SK-N-SH (cell line): ENCODE data around the gene RHOXF1. TPM values are rescaled to one million over a fixed set of nuclear protein-coding genes. Genes with fewer than 3 reads are reported as not detected.

ENCODE experiments used
- CTCF ChIA-PET: fragments of 300-600, 350-600 bp; formaldehyde crosslinking; extraction: SDS; loops from one replicate; lab custom pipeline; 2021; lab: Yijun Ruan, JAX
- POLR2A ChIA-PET: fragments of 350-600 bp; sonication (Branson Sonifier 250); formaldehyde crosslinking; extraction: SDS; loops from one replicate; lab custom pipeline; 2020; ENCODE audit warnings: antibody characterized with exemption, inconsistent platforms; lab: Yijun Ruan, JAX
- DNase-seq: peaks from one replicate; pipeline ENCODE4 v3.0.0; 2012
- H2AFZ ChIP-seq: fragments of 200-600 bp; sonication (generic); 2 replicates; pipeline ENCODE4 v1.8.1; 2016; ENCODE audit warnings: antibody characterized with exemption, mild to moderate bottlenecking, low read depth
- H3F3A ChIP-seq: fragments of 200-600 bp; sonication (generic); replicated peaks from 2 replicates; pipeline ENCODE3; 2016; ENCODE audit warnings: antibody characterized with exemption, mild to moderate bottlenecking; ENCODE audit not compliant: insufficient read depth
- H3K27ac ChIP-seq, 2 experiments: fragments of 200-500 bp in 1 of 2; fragments of 200-600 bp in 1 of 2; sonication (Bioruptor generic) in 1 of 2; sonication (generic), shearing (Covaris generic) in 1 of 2; 2 replicates each; pipeline versions ENCODE4 v1.5.1 to v1.6.1; 2014 to 2016; ENCODE audit warnings: low read depth in 2 of 2, inconsistent platforms in 1 of 2, low read length in 1 of 2, mild to moderate bottlenecking in 1 of 2, mixed read lengths in 1 of 2
- H3K27me3 ChIP-seq: fragments of 200-600 bp; sonication (generic), shearing (Covaris generic); 2 replicates; pipeline ENCODE4 v1.6.1; 2016; ENCODE audit warnings: mixed run types; ENCODE audit not compliant: insufficient read depth
- H3K36me3 ChIP-seq, 2 experiments: fragments of 200-500 bp in 1 of 2; fragments of 200-600 bp in 1 of 2; sonication (Bioruptor generic) in 1 of 2; sonication (generic) in 1 of 2; replicated peaks in 1 of 2; 2 replicates each; pipeline versions ENCODE3 to v1.5.1; 2014 to 2016; ENCODE audit warnings: low read length in 1 of 2, mild to moderate bottlenecking in 1 of 2; ENCODE audit not compliant: insufficient read depth in 2 of 2, control insufficient read depth in 1 of 2
- H3K4me1 ChIP-seq, 2 experiments: fragments of 200-500 bp in 1 of 2; fragments of 200-600 bp in 1 of 2; sonication (Bioruptor generic) in 1 of 2; sonication (generic), shearing (Covaris generic) in 1 of 2; 2 replicates each; pipeline versions ENCODE4 v1.5.1 to v1.6.1; 2014 to 2016; ENCODE audit warnings: low read depth in 1 of 2, low read length in 1 of 2, mixed run types in 1 of 2; ENCODE audit not compliant: insufficient read depth in 2 of 2, control insufficient read depth in 1 of 2
- H3K4me2 ChIP-seq: fragments of 200-600 bp; sonication (generic), shearing (Covaris generic); 2 replicates; pipeline ENCODE4 v1.6.1; 2017; ENCODE audit warnings: mixed run types
- H3K4me3 ChIP-seq, 2 experiments: fragments of 200-500 bp in 1 of 2; fragments of 200-600 bp in 1 of 2; sonication (Bioruptor generic) in 1 of 2; sonication (generic), shearing (Covaris generic) in 1 of 2; 2 replicates each; pipeline versions ENCODE4 v1.5.1 to v1.8.1; 2014 to 2016; ENCODE audit warnings: low read depth in 2 of 2, inconsistent platforms in 1 of 2, low read length in 1 of 2, mild to moderate bottlenecking in 1 of 2, mixed read lengths in 1 of 2, moderate library complexity in 1 of 2
- H3K79me2 ChIP-seq: fragments of 200-600 bp; sonication (generic); 2 replicates; pipeline ENCODE4 v1.8.1; 2017; ENCODE audit warnings: mild to moderate bottlenecking; ENCODE audit not compliant: insufficient read depth
- H3K9ac ChIP-seq: fragments of 200-600 bp; sonication (generic); 2 replicates; pipeline ENCODE4 v1.6.1; 2017; ENCODE audit warnings: mixed run types
- H3K9me2 ChIP-seq: fragments of 200-600 bp; sonication (generic); 2 replicates; pipeline ENCODE4 v1.6.1; 2017; ENCODE audit warnings: mixed run types
- H3K9me3 ChIP-seq: fragments of 200-600 bp; sonication (generic); 2 replicates; pipeline ENCODE4 v1.6.1; 2017; ENCODE audit warnings: mixed run types, mild to moderate bottlenecking, moderate library complexity
- H4K20me1 ChIP-seq: fragments of 200-600 bp; sonication (generic); 2 replicates; pipeline ENCODE4 v1.6.1; 2017; ENCODE audit warnings: mild to moderate bottlenecking, mixed run types; ENCODE audit not compliant: insufficient read depth
- ELF1 ChIP-seq: IDR thresholded peaks from 2 replicates; pipeline ENCODE4 v1.4.0; 2012
- GATA2 ChIP-seq: sonication (generic); formaldehyde crosslinking; IDR thresholded peaks from 2 replicates; pipeline ENCODE4 v1.5.0; 2020; ENCODE audit warnings: mild to moderate bottlenecking, missing genetic modification reagents
- MXI1 ChIP-seq: IDR thresholded peaks from 2 replicates; pipeline ENCODE4 v1.6.1; 2012; ENCODE audit warnings: mild to moderate bottlenecking, low read depth, low read length, improper control_type of control experiment
- NFIC ChIP-seq: IDR thresholded peaks from 2 replicates; pipeline ENCODE4 v1.4.0; 2012; ENCODE audit warnings: borderline replicate concordance
- RAD21 ChIP-seq: IDR thresholded peaks from 2 replicates; pipeline ENCODE4 v1.6.1; 2012; ENCODE audit warnings: mild to moderate bottlenecking, low read length
- RFX5 ChIP-seq: IDR thresholded peaks from 2 replicates; pipeline ENCODE4 v1.6.1; 2012; ENCODE audit warnings: mild to moderate bottlenecking, improper control_type of control experiment, low read length
- RXRA ChIP-seq: IDR thresholded peaks from 2 replicates; pipeline ENCODE4 v1.4.0; 2012; ENCODE audit warnings: low read depth, mild to moderate bottlenecking, borderline replicate concordance
- SIN3A ChIP-seq: IDR thresholded peaks from 2 replicates; pipeline ENCODE4 v1.6.1; 2012; ENCODE audit warnings: low read depth, mild to moderate bottlenecking, low read length, moderate library complexity, borderline replicate concordance
- TCF12 ChIP-seq: IDR thresholded peaks from 2 replicates; pipeline ENCODE4 v1.4.0; 2012
- WGBS: methylation state at CpG from one replicate; pipeline ENCODE4 v1.1.6; 2017; ENCODE audit warnings: low lambda C conversion rate; 5-methylcytosine and 5-hydroxymethylcytosine counted together
- polyA plus RNA-seq, 3 experiments: library from polyadenylated mRNA; depleted of rRNA; stranded (reverse); fragments of >200 nt; gene quantifications; 2 replicates each; pipeline ENCODE4 v1.2.3, GENCODE V29; 2012
- TF ChIP-seq, protein P1 (sequence below): IDR thresholded peaks from 2 replicates; pipeline ENCODE4 v1.4.0; 2012; ENCODE audit warnings: low read depth
- TF ChIP-seq, protein P2 (sequence below): fragments of 200-600 bp; sonication (generic); IDR thresholded peaks from 2 replicates; pipeline ENCODE4 v1.6.1; 2017; ENCODE audit warnings: antibody characterized with exemption, mild to moderate bottlenecking, moderate library complexity
- TF ChIP-seq, protein P3 (sequence below): fragments of 150-350 bp; IDR thresholded peaks from 2 replicates; pipeline ENCODE4 v1.6.1; 2017; ENCODE audit warnings: antibody characterized with exemption, low read length, low read depth, borderline replicate concordance
- TF ChIP-seq, protein P4 (sequence below): IDR thresholded peaks from 2 replicates; pipeline ENCODE4 v1.4.0; 2012; ENCODE audit warnings: low read depth, borderline replicate concordance

Gene RHOXF1
- polyA plus RNA-seq, 1 of the 3 experiments (the other 2 are of a cell fraction): 0.07 TPM

DNA sequence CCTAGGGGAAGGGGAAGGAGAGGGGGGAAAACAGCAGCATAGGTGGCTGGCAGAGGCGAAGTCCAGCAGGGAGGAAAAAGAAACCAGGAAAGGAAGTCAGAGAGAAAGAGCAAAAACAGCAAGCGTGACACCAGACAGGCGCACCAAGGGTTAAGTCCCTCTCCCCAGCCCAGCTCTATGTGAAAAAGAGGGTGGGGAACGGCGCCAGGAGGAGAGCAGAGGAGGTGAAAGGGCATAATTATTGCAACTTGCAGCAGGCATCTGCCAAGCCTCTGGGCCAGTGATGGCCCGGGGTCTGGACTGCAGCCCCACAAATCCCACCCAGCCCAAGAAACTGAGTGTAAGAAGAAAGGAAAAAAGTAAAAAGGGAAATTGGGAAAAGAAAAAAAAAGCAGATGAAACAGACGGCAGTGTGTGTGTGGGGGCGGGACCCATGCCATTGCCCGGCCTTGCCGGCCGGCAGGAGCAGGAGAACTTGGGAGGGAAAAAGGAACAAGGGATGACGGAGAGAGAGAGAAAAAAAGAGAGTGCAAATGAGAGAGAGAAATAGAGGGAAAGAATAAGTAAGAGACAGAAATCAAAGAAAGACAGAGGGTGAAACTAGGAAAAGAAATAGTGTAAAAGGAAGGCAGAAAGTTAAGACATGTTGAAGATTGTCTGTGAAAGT is 28.6 kb upstream of the RHOXF1 start:
- Histone ChIP-seq H3K79me2 (no peaks in the 10 kb centered on the region), H3K4me2 (no peak overlapping the region), H3K9me3 (no peaks in the 10 kb centered on the region), H3K27me3 (peaks cover 21% of the 10 kb centered on the region; the same call in 1 of the 2 replicates), H3K27ac (no peak overlapping the region), H4K20me1 (no peaks in the 10 kb centered on the region), H3K4me1 (no peaks in the 10 kb centered on the region), H3K9ac (no peak overlapping the region), H3K36me3 (no peaks in the 10 kb centered on the region), H3K4me3 (no peak overlapping the region), H3K9me2 (no peaks in the 10 kb centered on the region), H2AFZ (no peak overlapping the region), H3F3A (no peaks in the 10 kb centered on the region)
- TF ChIP-seq NFIC (no peak), RXRA (no peak), RFX5 (no peak), RAD21 (no peak), TCF12 (no peak), SIN3A (no peak), ELF1 (no peak), GATA2 (CRISPR knock-in tag) (no peak), MXI1 (no peak)
- TF ChIP-seq, protein P1, sequence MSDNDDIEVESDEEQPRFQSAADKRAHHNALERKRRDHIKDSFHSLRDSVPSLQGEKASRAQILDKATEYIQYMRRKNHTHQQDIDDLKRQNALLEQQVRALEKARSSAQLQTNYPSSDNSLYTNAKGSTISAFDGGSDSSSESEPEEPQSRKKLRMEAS: no peak
- TF ChIP-seq, protein P2, sequence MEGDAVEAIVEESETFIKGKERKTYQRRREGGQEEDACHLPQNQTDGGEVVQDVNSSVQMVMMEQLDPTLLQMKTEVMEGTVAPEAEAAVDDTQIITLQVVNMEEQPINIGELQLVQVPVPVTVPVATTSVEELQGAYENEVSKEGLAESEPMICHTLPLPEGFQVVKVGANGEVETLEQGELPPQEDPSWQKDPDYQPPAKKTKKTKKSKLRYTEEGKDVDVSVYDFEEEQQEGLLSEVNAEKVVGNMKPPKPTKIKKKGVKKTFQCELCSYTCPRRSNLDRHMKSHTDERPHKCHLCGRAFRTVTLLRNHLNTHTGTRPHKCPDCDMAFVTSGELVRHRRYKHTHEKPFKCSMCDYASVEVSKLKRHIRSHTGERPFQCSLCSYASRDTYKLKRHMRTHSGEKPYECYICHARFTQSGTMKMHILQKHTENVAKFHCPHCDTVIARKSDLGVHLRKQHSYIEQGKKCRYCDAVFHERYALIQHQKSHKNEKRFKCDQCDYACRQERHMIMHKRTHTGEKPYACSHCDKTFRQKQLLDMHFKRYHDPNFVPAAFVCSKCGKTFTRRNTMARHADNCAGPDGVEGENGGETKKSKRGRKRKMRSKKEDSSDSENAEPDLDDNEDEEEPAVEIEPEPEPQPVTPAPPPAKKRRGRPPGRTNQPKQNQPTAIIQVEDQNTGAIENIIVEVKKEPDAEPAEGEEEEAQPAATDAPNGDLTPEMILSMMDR: no peak
- TF ChIP-seq, protein P3, sequence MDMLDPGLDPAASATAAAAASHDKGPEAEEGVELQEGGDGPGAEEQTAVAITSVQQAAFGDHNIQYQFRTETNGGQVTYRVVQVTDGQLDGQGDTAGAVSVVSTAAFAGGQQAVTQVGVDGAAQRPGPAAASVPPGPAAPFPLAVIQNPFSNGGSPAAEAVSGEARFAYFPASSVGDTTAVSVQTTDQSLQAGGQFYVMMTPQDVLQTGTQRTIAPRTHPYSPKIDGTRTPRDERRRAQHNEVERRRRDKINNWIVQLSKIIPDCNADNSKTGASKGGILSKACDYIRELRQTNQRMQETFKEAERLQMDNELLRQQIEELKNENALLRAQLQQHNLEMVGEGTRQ: no peak
- TF ChIP-seq, protein P4, sequence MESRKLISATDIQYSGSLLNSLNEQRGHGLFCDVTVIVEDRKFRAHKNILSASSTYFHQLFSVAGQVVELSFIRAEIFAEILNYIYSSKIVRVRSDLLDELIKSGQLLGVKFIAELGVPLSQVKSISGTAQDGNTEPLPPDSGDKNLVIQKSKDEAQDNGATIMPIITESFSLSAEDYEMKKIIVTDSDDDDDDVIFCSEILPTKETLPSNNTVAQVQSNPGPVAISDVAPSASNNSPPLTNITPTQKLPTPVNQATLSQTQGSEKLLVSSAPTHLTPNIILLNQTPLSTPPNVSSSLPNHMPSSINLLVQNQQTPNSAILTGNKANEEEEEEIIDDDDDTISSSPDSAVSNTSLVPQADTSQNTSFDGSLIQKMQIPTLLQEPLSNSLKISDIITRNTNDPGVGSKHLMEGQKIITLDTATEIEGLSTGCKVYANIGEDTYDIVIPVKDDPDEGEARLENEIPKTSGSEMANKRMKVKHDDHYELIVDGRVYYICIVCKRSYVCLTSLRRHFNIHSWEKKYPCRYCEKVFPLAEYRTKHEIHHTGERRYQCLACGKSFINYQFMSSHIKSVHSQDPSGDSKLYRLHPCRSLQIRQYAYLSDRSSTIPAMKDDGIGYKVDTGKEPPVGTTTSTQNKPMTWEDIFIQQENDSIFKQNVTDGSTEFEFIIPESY: no peak
- 17% methylated on average over 12 of the region's 12 CpGs for WGBS
- DNase-seq: no peak
- POLR2A ChIA-PET: no interaction called here
- CTCF ChIA-PET: no interaction called here
